ENCODE measurements around the gene SCD5.

SCD5 gene

DNA sequence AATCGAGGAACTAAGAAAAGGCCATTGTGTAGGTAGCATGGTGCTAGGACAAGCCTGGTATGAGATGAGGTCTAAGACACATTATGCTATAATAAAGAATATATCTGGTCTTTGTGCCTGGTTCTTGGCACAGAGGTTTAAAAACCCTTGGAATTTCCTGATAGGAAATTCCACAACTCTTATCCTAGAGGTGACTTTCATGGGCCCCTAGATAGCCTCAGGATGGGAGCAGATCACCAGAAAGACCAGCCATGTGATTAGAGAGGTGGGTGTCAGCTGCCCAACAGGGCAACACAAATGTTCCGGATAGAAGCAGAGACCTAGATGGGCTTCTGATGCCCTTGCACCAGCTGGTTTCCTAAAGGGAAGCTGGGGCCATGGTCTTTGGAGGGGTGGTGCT, 107.2 kb downstream of the SCD5 start:
- no peak for DNase-seq (ENCODE audit: low read depth)

DNA sequence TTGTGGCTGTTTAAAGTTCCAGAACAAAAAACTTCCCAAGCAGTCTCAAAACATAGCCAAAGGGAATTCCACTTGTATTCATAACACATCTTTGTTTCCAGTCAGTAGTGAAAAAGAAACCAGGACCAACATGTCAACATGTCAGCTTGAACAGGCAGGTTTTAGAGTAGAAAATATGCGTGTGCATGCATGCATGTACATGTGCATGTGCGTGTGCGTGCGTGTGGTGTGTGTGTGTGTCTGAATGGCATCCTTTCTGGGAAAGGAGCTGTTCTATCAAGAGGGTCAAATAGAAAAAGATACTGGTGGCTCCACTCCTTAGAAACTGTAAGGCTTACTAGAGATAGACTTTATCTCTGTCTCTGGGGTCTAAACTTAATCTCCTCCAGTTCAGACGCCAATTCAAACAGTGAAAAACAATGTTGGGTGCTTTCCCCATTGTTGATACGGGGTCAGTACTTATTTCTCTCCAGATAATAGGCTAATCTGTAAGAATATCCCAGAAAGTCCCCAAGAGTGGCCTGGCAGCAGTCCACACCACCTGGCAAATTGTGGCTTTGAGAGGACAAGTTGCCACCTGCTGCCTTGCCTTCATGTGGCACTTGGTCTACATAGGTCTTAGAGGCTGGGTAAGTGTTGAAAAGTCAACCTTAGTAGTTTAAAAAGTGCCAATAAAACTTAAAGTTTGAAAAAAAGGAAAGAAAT, 110.4 kb downstream of the SCD5 start:
- DNase-seq (ENCODE audit: low read depth) = no peak

DNA sequence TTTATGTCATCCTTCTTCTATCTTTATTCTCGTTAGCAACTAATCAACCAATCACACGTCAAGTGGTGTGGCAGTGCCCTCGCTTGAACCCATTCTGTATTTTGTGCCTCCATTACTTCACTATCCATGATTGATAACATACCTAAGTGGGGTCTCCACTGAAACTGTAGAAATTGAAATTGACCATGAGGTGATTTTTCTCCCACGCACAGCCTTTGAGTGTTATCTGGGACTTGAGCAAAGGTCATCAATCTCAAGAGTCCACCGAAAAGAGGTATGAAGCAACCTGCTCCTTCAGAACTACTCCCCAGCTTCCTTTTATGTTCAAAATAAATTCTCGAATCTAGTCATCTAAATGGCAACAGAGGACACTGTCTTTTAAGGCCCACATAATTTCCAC, 111.1 kb downstream of the SCD5 start:
- DNase-seq (ENCODE audit: low read depth) = no peak

DNA sequence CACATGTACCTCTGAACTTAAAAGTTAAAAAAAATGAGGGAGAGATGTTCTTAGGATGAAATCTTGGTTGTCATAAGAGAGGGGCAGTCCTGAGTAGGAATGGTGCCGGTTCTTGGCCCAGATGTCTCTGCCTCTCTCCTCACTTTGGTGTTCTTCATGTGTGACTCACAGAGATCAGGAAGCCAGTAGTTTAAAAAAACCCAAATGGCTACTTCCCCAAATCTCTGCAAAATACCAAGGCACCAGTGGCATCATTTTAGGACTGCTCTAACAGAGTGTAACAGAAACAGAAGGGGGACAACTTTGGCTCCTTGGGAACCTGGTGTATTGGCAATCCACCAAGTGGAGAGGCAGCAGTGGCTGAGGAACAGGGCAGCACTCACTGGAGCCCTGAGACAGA, 116.8 kb downstream of the SCD5 start:
- no peak for DNase-seq (ENCODE audit: low read depth)

DNA sequence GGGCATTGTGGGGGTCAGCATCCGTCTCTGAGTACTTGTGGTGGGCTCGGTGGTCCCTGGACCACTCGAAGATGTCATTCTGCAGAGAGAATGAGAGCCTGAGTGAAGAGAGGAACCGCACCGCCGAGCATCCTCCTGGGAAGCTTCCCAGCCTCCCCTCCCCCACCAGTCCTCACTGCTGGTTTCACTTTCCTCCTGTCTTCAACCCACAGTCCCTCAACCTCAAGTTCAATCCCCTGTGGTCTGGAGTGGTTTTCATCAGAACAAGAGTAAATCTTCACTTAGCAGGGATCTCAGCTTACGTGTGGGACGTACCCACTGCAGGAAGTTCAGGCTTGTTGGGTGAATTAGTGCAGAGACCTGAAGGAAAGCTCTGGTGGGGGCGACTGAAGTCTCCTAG, 117.8 kb downstream of the SCD5 start:
- no peak for DNase-seq (ENCODE audit: low read depth)

DNA sequence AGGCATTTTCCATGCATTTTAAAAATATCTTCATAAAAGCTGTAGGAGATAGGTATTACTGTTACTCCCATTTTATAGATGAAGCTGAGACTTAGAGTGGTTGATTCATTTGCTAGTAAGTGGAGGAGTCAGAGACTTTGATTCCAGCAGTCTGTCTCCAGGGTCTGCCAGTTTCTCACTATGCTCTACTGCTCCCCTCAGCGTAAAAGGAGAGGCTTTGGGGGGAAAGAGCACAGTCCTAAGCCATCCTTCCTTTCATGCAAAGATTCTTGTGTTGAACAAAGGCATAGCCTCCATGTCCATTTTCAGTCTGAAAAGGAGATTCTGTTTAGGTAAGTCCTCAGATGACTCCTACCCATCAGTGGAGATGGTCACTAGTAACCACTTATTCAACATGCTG, 119.1 kb downstream of the SCD5 start:
- no peak for DNase-seq (ENCODE audit: low read depth)

DNA sequence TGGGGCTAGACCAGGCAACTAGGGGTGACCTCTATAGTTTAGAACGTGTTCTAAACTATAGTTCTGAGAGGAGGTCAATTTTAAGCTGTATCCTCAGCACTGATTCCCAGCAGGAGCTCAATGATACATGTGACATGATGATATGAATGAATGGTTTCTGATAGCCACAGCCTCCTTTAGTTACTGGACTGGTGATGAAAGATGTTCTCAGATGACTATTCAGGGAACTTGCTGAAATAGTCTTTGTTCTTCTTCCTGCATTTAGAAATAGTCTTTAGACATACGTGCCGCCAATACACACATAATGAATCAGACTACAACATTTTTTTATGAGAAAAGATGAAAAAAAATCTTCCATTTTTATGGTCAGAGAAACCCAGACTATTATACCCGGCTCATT, 120.5 kb downstream of the SCD5 start:
- DNase-seq (ENCODE audit: low read depth) = no peak

DNA sequence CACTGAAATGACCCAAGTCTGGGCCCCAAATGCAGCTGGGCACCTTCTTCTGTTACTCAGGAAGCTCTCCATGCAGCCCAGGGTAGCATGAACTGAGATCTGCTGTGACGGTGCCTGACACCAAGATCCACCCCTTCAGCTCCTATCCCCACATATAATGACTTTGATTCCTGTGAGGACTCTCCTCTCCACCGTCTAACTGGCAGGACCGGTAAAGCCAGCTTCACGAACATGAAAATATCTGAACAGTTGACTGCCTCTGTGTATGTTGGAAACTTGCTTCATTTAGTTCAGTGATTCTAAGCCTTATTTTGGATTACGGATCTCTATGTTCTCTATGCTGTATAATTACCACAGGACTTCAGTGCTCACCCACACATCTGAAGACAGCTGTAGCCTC, 121.3 kb downstream of the SCD5 start:
- DNase-seq (ENCODE audit: low read depth) = no peak

DNA sequence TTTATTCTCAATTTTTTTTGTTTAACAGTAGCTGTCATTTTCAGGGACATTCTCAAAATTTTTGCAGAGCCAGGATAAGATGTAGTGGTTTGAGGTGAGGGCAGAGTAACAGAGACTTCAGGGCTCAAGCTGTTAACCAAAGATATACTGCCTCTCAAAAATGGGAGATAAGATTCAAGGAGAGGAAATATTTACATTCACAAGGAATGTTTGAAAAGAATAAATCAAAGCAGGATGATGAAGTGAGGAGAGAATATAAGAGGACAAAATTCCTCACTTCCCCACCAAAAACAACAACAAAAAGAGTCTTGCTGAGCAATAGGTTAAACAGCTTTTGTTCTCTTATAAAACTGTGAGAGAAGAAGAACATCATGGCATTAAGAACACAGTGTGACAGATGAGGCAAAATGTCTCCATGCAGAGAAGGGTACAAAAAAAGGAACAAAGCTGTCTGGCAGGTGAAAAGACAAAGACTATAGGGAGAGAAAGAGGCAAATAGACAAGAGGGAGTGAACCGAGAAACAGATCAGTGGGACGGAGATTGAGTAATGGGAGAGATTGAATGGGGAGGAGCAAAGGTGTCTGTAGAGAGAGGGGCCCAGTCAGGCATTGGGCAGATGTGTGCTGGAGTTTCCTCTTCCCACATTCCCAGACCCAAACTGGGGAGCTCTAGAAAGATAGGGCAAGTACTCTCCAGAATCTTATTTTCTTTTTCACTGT, 130.7 kb downstream of the SCD5 start:
- no peak for DNase-seq (ENCODE audit: low read depth)

DNA sequence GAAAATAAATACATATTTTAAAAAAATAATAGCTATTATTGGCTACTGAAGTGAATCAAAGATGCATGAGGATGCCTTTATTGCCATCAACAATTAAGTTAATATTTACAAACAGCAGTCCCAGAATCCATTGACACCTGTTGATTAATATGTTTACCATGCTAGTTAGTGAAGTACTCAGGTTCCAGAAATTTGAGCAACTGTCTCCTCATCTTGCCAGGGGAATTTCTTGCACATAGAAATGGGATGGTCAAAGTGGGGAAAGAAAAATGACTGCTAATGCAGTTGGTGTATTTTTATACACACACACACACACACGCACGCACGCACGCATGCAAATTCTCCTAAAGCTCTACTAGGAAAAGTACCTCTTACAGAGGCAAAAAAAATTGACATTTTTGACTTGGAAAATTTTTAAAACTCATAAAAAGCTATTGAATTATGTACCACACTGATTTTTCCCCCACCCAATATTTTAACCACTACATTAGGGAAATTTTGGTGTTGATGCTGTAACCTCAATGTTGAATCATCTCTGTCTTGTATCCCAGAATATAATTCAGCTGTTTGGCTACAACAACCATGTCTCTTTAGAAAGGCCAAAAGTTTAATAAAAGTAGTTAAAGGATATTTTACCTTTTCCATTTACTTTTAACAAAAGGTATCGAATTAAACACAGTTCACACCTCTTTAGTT, 131.5 kb downstream of the SCD5 start:
- no peak for DNase-seq (ENCODE audit: low read depth)

DNA sequence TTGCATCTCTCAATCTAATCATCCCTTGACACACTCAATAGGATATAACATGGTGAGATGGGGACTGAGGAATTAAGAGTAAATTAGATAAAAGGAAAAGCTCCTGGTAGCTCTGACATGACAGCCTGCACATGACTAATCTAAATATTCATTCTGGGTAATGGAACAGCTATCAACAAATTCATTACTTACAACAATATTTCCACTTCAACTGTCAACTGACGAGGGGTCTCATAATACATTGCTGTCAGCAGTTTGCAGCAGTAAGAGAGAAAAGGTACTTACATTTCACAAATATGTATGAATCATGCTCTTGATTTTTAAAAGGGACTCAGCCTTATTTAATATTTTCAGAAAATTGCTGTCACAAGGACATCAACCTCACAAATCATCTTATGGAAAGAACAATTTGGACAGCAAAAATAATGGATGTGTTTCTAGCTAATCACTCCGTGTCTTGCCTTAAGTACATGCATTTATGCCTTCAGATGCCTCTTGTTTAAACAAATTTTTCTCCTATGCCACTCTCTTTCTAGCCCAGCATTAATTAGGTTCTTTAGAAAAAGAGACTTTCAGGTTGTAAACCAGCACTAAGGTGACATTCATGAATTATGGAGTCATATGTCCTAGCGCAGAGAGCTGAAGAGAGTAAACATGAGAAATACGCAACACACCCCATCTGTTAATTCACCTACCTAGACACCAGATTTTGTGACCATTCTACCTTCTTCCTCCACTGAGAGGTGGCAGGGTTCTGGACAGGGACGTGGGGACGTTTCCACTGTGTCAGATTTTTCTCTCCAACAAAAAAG, 137.2 kb downstream of the SCD5 start:
- no peak for DNase-seq (ENCODE audit: low read depth)

DNA sequence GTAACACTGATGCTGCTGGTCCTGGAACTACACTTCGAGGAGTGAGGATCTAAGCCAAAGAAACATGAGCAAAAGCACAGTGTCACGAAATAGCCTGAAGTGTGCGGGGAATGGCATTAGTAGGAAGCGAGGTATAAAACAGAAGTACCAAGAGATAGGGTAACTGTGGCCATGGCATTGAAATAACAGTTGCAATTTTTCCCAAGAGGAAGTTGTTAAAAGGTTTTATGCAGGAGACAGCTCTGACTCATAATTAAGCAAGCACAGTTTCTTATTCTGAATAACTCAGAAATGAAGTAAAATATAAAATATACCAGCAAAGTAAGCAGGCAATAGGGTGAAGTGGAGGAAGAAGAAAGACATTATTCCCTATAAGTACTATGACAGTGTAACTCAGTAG, 146.5 kb downstream of the SCD5 start:
- DNase-seq (ENCODE audit: low read depth) = no peak

DNA sequence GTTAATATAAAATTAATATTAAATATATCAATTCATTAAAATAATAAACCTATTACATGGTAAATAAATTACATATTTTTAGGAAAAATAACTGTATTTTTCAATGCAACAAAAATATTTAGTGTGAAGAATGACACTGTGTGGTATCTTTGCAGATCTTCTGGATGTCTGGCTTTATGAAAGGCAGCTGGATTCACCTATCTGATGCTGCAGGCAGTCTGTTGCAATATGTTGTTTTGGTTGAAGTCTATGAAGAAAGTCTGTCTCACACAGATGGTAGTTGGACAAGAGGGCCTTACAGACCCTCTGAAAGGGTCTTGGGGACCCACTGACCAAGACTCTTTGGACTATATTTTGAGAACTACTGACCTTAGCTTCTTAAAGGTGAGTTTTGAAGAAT, 147.7 kb downstream of the SCD5 start:
- DNase-seq (ENCODE audit: low read depth) = no peak

DNA sequence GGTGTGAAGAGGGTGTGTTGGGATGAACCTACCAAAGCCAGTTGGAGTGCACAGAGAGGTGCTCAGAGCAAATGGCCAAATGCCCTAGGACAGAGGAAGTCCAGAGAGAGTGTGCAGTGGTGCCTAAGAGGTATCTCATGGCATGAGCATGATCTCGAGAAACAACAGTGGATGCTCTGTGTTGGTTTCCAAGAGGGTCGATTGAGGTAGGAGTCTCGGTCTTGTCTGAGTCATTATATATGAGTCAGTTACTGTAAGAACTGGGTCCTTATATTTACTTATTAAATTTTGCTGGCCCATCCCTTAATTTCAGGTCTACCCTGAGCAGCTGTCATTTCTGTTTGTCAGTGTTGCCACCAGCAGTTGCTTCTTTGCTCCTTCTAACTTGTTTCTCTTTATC, 150.2 kb downstream of the SCD5 start:
- no peak for DNase-seq (ENCODE audit: low read depth)

DNA sequence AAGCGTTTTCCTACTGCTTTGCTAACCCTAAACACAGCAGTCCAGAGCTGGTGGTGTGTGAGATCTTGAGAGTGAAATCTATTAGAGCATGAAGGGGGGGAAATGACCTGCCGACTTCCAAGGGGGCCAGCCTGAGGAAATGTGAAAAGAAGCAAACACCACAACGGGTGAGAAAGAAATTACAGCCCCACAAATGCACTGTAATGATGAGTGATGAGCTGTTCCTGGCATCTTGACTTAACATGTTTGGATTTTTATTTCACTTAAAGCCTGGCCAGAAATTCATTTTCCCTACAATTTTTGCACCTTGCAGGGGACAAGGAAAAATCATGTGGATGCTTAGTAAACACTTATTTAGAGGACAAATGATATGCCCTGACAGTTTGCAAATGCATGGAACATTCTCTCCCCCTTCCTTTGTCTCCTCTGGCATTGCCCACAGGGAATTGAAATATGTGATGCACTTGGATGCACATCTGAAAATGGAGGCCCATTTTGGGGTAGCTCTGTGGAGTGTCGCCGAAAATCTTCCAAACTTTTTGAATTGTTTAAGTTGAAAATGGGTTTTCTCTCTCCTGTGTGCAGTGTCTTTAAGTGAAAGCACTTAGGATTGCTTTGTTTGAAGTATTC, 152.5 kb downstream of the SCD5 start:
- DNase-seq (ENCODE audit: low read depth) = no peak

DNA sequence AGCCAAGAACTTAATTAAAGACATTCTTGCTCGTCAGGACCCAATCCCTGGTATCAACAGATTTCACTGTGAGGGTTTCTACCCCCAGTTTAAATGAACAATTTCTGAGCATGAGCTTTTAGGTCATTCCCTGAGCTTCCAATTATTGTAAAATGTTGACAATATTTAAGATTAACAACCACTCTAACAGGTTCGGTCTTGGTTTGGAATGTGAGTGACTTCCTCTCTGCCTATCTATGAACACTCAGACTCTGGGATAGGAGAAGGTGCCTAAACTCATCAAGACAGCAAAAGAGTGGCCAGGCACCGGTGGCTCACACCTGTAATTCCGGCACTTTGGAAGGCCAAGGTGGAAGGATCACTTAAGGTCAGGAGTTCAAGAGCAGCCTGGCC, 153.9 kb downstream of the SCD5 start:
- DNase-seq (ENCODE audit: low read depth) = no peak

DNA sequence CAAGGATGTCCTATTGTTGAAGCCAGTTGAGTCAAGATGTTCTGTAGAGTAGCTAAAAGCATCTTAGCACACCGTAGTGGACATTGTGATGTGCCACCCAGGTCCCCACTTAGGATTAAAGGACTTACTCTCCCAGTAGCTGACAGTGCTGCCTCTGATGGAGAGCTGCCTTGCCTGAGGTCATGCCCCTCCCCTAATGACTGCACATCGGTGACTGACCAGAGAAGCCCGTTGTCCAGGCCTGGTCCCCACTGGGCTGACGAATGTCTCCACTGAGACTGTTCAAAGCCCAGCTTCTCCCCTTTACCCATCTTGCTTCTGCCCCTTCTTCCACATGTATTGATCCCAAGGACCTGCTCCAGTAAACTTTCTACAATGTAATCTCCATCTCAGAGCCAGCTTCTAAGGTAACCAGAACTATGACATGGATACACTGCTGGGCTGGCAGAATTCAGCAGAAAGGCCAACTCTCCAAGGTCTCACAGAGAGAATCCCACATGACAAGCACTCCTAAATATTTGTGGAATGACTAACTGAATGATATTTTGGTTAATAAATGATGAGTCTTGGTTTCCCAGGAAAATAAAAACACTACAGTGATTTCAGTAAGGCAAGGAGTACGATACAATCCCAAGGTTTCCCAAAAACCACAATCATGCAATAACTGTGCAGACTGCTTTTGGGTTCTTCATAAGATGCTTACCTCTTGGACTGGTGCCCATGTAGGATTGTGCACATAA, 154.4 kb downstream of the SCD5 start:
- no peak for DNase-seq (ENCODE audit: low read depth)

DNA sequence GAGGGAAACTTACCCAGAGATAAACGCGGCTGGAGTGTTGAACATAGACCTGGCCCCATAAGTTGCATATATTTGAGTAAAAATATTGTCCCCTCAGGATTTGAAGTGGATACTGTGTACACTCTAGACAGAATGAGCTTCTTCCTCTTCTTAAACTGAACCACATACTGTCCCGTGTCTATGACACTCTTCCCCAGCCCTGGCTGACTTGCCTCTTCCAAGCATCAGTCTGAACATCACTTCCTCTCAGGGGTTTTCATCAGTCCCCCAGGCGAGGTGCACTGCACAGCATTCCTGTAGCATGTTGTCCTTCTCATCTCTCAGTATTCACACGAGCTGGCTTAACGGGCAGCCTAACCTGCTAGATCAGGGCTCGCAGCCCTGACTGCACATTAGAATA, 156.3 kb downstream of the SCD5 start:
- no peak for DNase-seq (ENCODE audit: low read depth)

DNA sequence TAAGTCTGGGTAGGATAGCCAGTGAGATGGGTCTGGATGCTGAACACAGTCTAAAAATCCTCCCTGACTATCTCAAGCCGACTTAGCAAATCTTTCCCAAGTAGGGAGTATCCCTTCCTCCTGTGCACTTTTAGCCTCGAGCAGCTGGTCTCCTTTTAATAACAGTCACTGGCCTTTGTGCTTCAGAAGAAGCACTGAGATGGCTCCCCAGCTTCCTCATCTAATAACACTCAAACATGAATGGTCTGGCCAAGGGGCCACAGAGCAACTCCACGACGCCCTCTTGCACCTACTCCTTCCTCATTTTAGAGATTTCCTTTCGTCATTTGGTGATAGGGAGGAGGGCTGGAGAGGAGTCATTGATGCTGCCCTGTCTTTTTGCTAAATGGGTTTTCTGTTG, 158.1 kb downstream of the SCD5 start:
- no peak for DNase-seq (ENCODE audit: low read depth)

DNA sequence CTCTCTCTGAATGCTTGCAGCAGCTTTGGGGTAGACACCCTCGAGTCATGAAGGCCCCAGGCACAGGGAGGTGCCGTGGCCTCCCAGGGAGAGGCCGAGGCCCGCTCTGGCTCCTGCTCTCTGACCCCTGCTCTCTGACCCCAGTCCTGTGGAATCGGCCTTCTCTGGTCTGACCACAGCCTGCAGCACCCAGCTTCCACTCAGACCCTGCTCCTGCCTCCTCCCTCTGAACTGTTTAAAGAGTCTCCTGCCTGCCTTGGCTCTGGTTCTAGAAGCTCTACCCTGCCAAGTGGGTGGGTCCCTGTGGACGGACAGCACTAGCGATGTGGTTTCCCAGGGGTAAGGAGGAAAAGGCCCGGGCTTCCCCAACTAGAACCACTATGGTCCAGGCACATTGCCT, 158.6 kb downstream of the SCD5 start:
- DNase-seq (ENCODE audit: low read depth) = no peak

DNA sequence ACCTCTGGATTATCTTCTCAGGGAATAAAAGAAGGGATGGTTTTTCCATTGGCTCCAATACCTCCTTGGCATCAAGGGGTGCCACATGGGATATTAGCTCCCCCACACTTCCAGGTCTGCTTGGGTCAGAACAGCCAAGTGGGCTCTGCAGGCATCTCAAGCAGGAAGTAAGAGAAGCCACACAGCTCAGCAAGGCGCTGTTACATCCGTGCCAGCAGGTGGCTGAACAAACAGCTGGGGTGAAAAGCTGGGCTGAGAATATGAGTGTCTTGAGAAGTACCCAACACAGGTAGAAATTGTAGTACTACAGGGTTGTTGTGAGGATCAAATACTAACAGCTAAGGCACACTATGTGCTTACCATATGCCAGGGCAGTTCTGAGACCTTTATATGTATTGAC, 160.1 kb downstream of the SCD5 start:
- no peak for DNase-seq (ENCODE audit: low read depth)

All from stimulated activated CD8-positive, alpha-beta memory T cell treated with anti-CD3 and anti-CD28 coated beads, Interleukin-7, amount 100 ng/mL, for 24 hours (primary cell).